Brain microvascular endothelial cell (primary cell): ENCODE results near the gene ZNRF1.

Experiments used
- DNase-seq: peaks from one replicate; pipeline ENCODE4 v3.0.0-alpha.2; 2020
- H3K27ac ChIP-seq: fragments of 250-450 bp; sonication (Bioruptor Pico); 2 replicates; pipeline ENCODE4 v1.5.1; 2020; ENCODE audit warnings: mild to moderate bottlenecking, moderate library complexity
- H3K27me3 ChIP-seq: fragments of 250-450 bp; sonication (Bioruptor Pico); replicated peaks from 2 replicates; pipeline ENCODE4 v1.5.1; 2020; ENCODE audit warnings: mild to moderate bottlenecking
- H3K36me3 ChIP-seq: fragments of 250-450 bp; sonication (Bioruptor Pico); replicated peaks from 2 replicates; pipeline ENCODE4 v1.5.1; 2020; ENCODE audit warnings: mild to moderate bottlenecking
- H3K4me3 ChIP-seq: 2 replicates; pipeline ENCODE4 v1.5.1; 2011; ENCODE audit warnings: low read depth, mild to moderate bottlenecking, control low read depth, low read length, moderate library complexity
- CTCF ChIP-seq: IDR thresholded peaks from 2 replicates; pipeline ENCODE4 v1.5.1; 2011; ENCODE audit warnings: low read depth, mild to moderate bottlenecking, moderate library complexity, low read length, control low read depth, inconsistent platforms; ENCODE audit errors: missing control alignments
- in situ Hi-C: cut with HindIII; loops from 2 replicates; pipeline ENCODE4 v1.10.0; 2017; ENCODE audit warnings: low sequenced_read_pairs, low pct_ligation_motif_present

ZNRF1 gene

GRCh38 chr16:75070012-75070841 is 71.4 kb downstream of the ZNRF1 start:
- no peak for DNase-seq
- no peaks in the 10 kb centered on the region for H3K36me3 ChIP-seq
- no peak overlapping the region for H3K27ac ChIP-seq
- H3K4me3 ChIP-seq, result no peak overlapping the region
- in situ Hi-C loops, result no loop called here
- no peaks in the 10 kb centered on the region for H3K27me3 ChIP-seq
- no peak for TF ChIP-seq CTCF

GRCh38 chr16:75071621-75072020 is 72.8 kb downstream of the ZNRF1 start:
- in situ Hi-C loops, result no loop called here

DNA sequence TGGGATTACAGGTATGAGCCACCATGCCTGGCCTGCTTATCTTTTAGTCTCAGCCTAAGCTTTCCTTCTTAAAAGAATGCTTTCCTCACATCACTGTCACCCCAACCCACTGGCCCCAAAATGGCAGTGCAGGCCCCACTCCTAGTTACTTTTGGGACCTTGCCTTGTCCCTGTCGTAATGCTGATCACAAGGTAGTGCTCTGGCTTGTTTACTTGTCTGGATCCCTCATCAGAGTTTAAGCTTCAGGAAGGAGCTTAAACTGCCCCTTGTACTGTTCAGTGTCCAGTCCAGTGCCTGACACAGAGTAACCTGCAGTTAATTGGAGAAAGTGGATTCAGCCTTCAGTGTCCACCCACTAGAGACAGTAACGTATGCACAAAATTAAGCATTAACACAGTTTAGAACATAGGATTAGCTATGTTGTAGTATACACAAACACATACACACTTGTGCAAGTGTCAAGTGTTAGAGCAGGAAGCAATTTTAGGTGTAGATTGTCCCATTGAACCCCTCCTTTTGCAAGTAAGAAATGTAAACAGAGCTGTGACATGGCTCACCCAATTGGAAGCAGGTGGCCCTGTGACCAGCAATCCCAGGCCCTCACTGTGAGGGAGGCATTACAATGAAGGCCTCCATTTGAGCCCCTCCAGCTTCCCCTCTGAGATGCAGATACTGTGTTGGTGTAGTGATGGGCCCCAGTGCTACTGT is 73.6 kb downstream of the ZNRF1 start:
- no peak for DNase-seq
- Histone ChIP-seq H3K36me3 (no peaks in the 10 kb centered on the region), H3K4me3 (no peak overlapping the region), H3K27ac (no peak overlapping the region), H3K27me3 (no peaks in the 10 kb centered on the region)
- no peak for TF ChIP-seq CTCF
- in situ Hi-C loops, result no loop called here

More at GRCh38 chr16:75071621-75072020, 72.8 kb downstream of the ZNRF1 start:
- no peaks in the 10 kb centered on the region for H3K27me3 ChIP-seq
- no peak for TF ChIP-seq CTCF
- no peaks in the 10 kb centered on the region for H3K36me3 ChIP-seq
- no peak for DNase-seq
- H3K27ac ChIP-seq, result no peak overlapping the region
- H3K4me3 ChIP-seq, result no peak overlapping the region

DNA sequence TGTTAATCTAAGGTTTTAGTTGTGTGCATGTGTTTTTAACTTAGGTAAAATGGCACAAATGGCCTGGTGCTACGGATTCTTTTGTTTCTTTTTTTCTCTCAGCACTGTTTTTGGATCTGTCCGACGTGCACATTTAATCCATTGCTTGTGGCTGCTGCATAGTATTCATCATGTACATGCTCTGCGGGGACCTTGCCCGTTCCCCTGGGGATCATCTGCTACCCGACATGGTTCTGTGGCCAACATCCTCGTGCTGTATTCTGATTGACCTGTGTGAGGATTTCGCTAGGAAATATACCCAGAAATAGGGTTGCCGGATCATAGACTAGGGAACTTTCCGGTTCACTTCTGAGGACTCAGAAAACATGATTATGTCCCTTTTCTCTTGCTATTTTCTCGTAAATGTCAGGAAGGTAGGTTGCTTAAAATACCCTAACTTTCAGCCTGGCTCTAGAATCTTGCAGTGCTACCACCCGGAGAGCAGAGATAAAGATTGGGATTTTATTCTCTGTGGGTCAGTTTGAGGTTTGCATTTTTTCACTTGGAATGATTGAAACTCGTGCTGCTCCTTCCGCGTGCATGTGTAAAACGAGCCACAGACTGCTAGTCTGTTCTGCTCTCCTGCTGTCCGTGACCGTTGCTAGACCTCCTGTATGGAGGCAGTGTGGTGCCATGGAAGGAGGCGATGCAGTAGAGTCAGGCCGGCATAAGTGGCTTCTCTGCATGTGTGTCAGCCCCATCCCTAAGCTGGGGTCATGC is 74.9 kb downstream of the ZNRF1 start:
- no peaks in the 10 kb centered on the region for H3K27me3 ChIP-seq
- H3K4me3 ChIP-seq, result no peak overlapping the region
- peak; percentile 48 for DNase-seq
- in situ Hi-C loops, result no loop called here
- H3K27ac ChIP-seq, result peak overlapping the region; percentile 15
- no peaks in the 10 kb centered on the region for H3K36me3 ChIP-seq
- TF ChIP-seq CTCF, result no peak

DNA sequence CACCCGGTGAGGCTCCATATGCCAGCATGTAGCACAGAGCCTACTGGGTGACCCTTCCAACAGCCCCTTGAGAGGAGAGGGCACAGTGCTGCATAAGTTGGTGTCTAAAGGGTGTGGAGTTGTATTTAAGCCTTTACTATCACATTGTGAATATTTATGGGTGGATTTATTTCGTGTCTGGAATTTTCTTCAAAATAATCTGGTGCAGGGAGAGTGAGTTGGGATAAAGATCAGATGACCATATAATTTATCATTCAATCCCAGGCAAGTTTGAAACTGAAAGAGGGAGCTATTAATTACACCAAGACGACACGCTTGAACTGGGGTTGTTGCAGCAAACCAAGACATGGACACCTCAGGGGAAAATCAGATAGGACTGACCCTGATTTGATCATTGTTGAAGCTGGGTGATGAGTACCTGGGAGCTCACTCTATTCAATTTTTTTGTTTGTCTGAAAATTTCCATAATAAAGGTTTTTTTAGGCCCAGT is 75.5 kb downstream of the ZNRF1 start:
- H3K4me3 ChIP-seq, result no peak overlapping the region
- TF ChIP-seq CTCF, result no peak
- H3K27me3 ChIP-seq, result no peaks in the 10 kb centered on the region
- no peaks in the 10 kb centered on the region for H3K36me3 ChIP-seq
- in situ Hi-C loops, result no loop called here
- no peak for DNase-seq
- H3K27ac ChIP-seq, result peak overlapping the region; percentile 15
